Measurements from ENCODE around the gene REV1.
A peak's percentile ranks its signal among the peaks of the same experiment; 100 is the strongest.

The REV1 gene

DNA sequence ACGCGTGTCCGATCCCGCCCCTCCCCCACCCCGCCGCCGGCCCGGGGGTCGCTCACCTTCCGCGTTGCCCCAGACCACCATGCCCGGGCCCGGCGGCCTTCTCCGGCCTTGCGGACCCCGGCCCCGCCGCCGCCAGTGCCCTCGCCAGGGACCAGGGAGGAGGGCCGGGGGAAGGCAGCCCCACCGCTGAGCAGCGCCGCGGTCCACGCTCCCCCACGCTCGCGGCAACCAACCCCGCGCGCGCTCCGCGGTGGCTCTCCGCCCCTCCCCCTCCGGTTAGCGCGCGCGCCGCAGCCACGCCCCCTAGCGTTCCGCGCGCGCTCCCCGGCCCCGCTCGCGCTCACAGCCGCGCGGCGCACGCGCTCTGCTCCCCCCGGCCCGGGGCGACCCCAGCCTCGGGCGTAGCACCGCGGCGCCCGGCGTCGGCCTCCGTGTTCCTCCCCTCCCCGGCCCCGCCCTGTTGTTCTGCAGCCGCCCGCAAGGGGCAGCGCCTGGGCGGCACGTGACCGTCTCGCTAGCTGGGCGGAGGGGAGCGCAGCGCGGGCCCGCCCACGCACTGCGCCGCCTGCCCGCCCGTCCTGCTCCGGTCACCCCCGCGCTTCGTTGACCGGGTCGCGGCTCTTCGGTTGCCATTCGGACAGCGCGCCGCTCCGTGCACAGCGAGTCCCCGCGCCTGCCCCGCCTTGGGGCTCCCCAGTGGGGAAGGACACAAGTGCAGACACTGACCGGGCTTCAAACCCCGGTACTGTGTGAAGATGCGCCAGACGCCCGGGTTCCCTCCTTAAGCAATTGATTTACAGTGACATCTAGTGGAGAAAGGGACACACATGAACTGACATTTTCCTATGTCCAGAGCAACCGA is at the start of gene REV1:
Gene REV1, minus strand, starts transcription at position 257 of the 862 bp plus-strand sequence. CDS start 25,042 bp downstream, outside the sequence.
- H3K4me3 ChIP-seq (replicated peaks; ENCODE audit: low read depth, low read length) = peak within 1 kb of the TSS; percentile 88
- TF ChIP-seq, protein P1, sequence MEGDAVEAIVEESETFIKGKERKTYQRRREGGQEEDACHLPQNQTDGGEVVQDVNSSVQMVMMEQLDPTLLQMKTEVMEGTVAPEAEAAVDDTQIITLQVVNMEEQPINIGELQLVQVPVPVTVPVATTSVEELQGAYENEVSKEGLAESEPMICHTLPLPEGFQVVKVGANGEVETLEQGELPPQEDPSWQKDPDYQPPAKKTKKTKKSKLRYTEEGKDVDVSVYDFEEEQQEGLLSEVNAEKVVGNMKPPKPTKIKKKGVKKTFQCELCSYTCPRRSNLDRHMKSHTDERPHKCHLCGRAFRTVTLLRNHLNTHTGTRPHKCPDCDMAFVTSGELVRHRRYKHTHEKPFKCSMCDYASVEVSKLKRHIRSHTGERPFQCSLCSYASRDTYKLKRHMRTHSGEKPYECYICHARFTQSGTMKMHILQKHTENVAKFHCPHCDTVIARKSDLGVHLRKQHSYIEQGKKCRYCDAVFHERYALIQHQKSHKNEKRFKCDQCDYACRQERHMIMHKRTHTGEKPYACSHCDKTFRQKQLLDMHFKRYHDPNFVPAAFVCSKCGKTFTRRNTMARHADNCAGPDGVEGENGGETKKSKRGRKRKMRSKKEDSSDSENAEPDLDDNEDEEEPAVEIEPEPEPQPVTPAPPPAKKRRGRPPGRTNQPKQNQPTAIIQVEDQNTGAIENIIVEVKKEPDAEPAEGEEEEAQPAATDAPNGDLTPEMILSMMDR (IDR thresholded peaks at IDR 0.05; ENCODE audit: low read depth, low read length, missing control alignments) = peak; percentile 56
- DNase-seq (ENCODE audit: extremely low read depth, low read depth) = peak; percentile 79

DNA sequence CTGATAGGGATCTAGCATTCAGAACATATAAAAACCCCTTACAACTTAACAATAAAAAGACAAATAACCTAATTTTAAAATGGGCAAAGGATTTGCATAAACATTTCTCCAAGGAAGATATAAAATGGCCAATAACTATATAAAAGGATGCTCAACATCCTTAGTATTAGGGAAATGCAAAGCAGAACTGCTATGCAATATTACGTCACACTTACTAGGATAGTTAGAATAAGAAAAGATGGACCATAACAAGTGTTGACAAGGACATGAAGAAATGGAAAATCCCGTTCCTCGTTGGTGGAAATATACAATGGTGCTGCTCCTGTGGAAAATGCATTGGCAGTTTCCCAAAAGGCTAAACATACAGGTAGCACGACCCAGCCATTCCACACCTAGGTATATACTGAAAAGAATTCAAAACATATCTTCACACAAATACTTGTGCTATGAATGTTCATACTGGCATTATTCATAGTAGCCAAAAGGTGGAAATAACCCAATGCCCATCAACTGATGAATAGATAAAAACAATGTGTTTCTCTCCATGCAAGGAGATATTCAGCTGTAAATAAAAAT is 48.2 kb upstream of the REV1 start:
- no peak for DNase-seq (ENCODE audit: extremely low read depth, low read depth)
- TF ChIP-seq, protein P1 (IDR thresholded peaks at IDR 0.05; ENCODE audit: low read depth, low read length, missing control alignments) = no peak
- H3K4me3 ChIP-seq (replicated peaks; ENCODE audit: low read depth, low read length) = no peak overlapping the region

DNA sequence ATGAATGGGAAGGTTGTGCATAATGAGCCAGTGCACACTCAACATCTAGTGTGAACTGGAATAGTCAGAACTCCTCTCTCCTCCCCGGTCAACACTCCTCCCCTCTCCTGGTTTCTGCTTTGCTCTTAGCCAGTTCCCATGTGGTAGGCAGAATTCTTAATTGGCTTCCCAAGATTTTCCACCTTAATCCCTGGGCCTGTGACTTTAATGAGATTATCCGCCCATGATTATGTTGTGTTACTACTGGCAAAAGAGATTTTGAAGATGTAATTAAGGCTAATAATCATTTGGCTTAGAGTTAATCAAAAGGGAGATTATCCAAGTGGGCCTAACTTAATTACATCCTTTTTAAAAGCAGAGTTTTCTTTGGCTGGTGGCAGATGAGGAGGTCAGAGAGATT is 34.2 kb upstream of the REV1 start:
- DNase-seq (ENCODE audit: extremely low read depth, low read depth) = no peak
- TF ChIP-seq, protein P1 (IDR thresholded peaks at IDR 0.05; ENCODE audit: low read depth, low read length, missing control alignments) = no peak

DNA sequence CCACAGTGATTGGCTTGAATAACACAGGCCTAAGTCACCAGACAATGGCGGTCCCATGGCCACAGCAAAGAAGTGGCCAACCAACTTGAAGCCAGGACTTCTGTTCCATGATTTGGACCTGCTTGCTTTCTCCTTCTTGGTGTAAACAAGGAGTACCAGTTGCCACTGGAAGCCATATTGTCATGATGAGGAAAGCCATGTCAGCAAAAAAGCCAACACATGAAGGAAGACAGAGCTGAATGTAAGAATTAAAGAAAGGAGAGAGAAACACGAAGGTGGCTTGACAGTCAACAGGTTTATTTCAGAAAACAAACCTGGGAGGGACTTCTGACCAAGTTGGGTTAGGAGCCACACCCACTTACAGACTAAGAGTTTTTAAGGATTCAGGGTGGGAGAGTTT is 32.3 kb upstream of the REV1 start:
- TF ChIP-seq, protein P1 (IDR thresholded peaks at IDR 0.05; ENCODE audit: low read depth, low read length, missing control alignments) = no peak
- no peak overlapping the region for H3K4me3 ChIP-seq (replicated peaks; ENCODE audit: low read depth, low read length)
- no peak for DNase-seq (ENCODE audit: extremely low read depth, low read depth)

More for the DNA sequence above, 34.2 kb upstream of the REV1 start:
- no peak overlapping the region for H3K4me3 ChIP-seq (replicated peaks; ENCODE audit: low read depth, low read length)

DNA sequence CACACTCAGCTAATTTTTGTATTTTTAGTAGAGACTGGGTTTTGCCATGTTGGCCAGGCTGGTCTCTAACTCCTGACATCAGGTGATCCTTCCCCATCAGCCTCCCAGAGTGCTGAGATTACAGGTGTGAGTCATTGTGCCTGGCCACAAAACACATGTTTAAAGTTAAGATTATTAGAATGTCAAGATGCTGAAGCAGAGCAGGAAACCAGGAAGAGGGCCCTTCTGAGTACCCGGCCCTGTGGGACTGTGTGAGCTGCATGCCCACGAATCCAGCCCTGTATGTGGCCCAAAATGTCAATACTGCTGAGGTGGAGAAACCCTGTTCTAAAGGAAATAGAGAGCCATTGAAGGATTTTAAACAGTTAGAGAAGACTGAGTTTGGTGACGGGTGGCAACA is 31.0 kb upstream of the REV1 start:
- TF ChIP-seq, protein P1 (IDR thresholded peaks at IDR 0.05; ENCODE audit: low read depth, low read length, missing control alignments) = no peak
- peak; percentile 11 for DNase-seq (ENCODE audit: extremely low read depth, low read depth)
- no peak overlapping the region for H3K4me3 ChIP-seq (replicated peaks; ENCODE audit: low read depth, low read length)

DNA sequence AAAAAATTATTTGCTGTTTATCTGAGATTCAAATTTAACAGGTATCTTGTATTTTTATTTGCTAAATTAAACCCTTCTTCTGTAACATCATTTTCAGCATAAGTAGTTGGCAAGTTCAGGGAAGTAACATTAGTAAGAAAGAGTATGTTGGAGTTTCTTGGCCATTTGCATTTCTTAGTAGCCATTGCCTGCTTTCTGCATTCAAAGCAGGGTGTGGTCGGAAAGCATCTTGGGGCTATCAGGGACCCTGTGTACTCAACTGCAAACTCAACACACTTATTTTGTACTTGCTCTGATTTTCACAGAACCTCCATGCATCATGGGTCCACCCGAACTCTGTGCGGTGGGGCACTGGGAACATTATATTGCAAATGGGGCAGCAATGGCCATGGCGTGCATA is 30.4 kb upstream of the REV1 start:
- TF ChIP-seq, protein P1 (IDR thresholded peaks at IDR 0.05; ENCODE audit: low read depth, low read length, missing control alignments) = no peak

More for the DNA sequence above, 30.4 kb upstream of the REV1 start:
- DNase-seq (ENCODE audit: extremely low read depth, low read depth) = no peak
- no peak overlapping the region for H3K4me3 ChIP-seq (replicated peaks; ENCODE audit: low read depth, low read length)

Data from HFF-Myc (cell line).